H1 (cell line): ENCODE measurements around the gene RAP1GAP. TPM values are rescaled to one million over a fixed set of nuclear protein-coding genes. Genes with fewer than 3 reads are reported as not detected.

ENCODE experiments used
- CTCF ChIA-PET: fragments of 300-600 bp; sonication (Branson Sonifier 250); formaldehyde crosslinking; loops from one replicate; lab custom pipeline; 2021; ENCODE audit not compliant: partially characterized antibody; lab: Charles Lee
- POLR2A ChIA-PET: fragments of 300-600 bp; sonication (Branson Sonifier 250); formaldehyde crosslinking; loops from one replicate; lab custom pipeline; 2021; ENCODE audit warnings: inconsistent platforms; ENCODE audit not compliant: partially characterized antibody; lab: Charles Lee
- DNase-seq, 2 experiments: peaks; one replicate each; pipeline versions ENCODE4 v3.0.0 to v3.0.0-alpha.2; 2010 to 2022; ENCODE audit warnings: low spot score in 2 of 2, low read depth in 1 of 2, mixed read lengths in 1 of 2
- FAIRE-seq: peaks from 2 replicates; lab custom pipeline; 2011; peaks lifted over from hg19 to GRCh38; lab: Jason Lieb, UNC
- H2AFZ ChIP-seq: 2 replicates; pipeline ENCODE4 v1.8.1; 2012; ENCODE audit warnings: low read length, inconsistent platforms
- H2AK5ac ChIP-seq: 2 replicates; pipeline ENCODE4 v1.6.1; 2013; ENCODE audit warnings: low read depth, low read length
- H2BK120ac ChIP-seq: replicated peaks from 2 replicates; pipeline ENCODE3; 2013; ENCODE audit warnings: low read depth, low read length, inconsistent platforms
- H2BK12ac ChIP-seq: 2 replicates; pipeline ENCODE4 v1.6.1; 2013; ENCODE audit warnings: low read depth, low read length
- H2BK15ac ChIP-seq: 2 replicates; pipeline ENCODE4 v1.6.1; 2013; ENCODE audit warnings: low read length
- H2BK20ac ChIP-seq: 2 replicates; pipeline ENCODE4 v1.6.1; 2013; ENCODE audit warnings: low read length
- H2BK5ac ChIP-seq: 2 replicates; pipeline ENCODE4 v1.6.1; 2013; ENCODE audit warnings: low read depth, low read length
- H3K14ac ChIP-seq: 2 replicates; pipeline ENCODE4 v1.6.1; 2013; ENCODE audit warnings: inconsistent platforms; ENCODE audit not compliant: insufficient read length
- H3K18ac ChIP-seq: 2 replicates; pipeline ENCODE4 v1.6.1; 2013; ENCODE audit warnings: low read length; ENCODE audit errors: extremely low read depth
- H3K23ac ChIP-seq: 2 replicates; pipeline ENCODE4 v1.6.1; 2013; ENCODE audit warnings: inconsistent platforms; ENCODE audit not compliant: insufficient read length
- H3K23me2 ChIP-seq: 2 replicates; pipeline ENCODE4 v1.6.1; 2013; ENCODE audit warnings: low read depth, low read length
- H3K27ac ChIP-seq: 2 replicates; pipeline ENCODE4 v1.6.1; 2011; ENCODE audit warnings: low read depth, low read length, inconsistent platforms
- H3K27me3 ChIP-seq, 4 experiments: replicated peaks in 1 of 4; 1 replicate in 1 of 4; 2 replicates in 3 of 4; pipeline versions ENCODE4 v1.6.1 to v1.8.1; 2011 to 2013; ENCODE audit warnings: low read length in 3 of 4, mild to moderate bottlenecking in 3 of 4, inconsistent platforms in 2 of 4, mixed read lengths in 2 of 4, moderate library complexity in 1 of 4; ENCODE audit not compliant: control insufficient read depth in 3 of 4, insufficient read depth in 3 of 4; ENCODE audit errors: extremely low read depth in 1 of 4
- H3K36me3 ChIP-seq, 4 experiments: 2 replicates each; pipeline versions ENCODE4 v1.6.1 to v1.8.1; 2011 to 2013; ENCODE audit warnings: mild to moderate bottlenecking in 4 of 4, low read length in 3 of 4, moderate library complexity in 2 of 4, control low read depth in 1 of 4, inconsistent platforms in 1 of 4; ENCODE audit not compliant: insufficient read depth in 4 of 4, control insufficient read depth in 2 of 4
- H3K4ac ChIP-seq: replicated peaks from 2 replicates; pipeline ENCODE3; 2013; ENCODE audit warnings: low read length, low read depth, mixed read lengths, inconsistent platforms; ENCODE audit not compliant: insufficient read length
- H3K4me1 ChIP-seq, 4 experiments: replicated peaks in 1 of 4; 1 replicate in 1 of 4; 2 replicates in 3 of 4; pipeline versions ENCODE4 v1.6.1 to v1.8.1; 2011 to 2013; ENCODE audit warnings: low read length in 3 of 4, inconsistent platforms in 2 of 4, mixed read lengths in 1 of 4; ENCODE audit not compliant: insufficient read depth in 4 of 4, control insufficient read depth in 3 of 4
- H3K4me2 ChIP-seq, 2 experiments: 2 replicates each; pipeline versions ENCODE4 v1.6.1 to v1.8.1; 2011 to 2013; ENCODE audit warnings: low read depth in 2 of 2, low read length in 2 of 2, control low read depth in 1 of 2, inconsistent platforms in 1 of 2, mild to moderate bottlenecking in 1 of 2; ENCODE audit not compliant: insufficient read depth in 1 of 2
- H3K4me3 ChIP-seq, 4 experiments: fragments of 200-600, 300-600 bp in 1 of 4; sonication (generic), shearing (Covaris generic), sonication (Bioruptor Twin) in 1 of 4; 2 replicates each; pipeline versions ENCODE4 v1.5.1 to v1.8.1; 2011 to 2016; ENCODE audit warnings: low read length in 4 of 4, low read depth in 3 of 4, control low read depth in 2 of 4, inconsistent platforms in 2 of 4, mild to moderate bottlenecking in 2 of 4, mixed read lengths in 1 of 4, moderate library complexity in 1 of 4; ENCODE audit not compliant: insufficient read depth in 2 of 4; ENCODE audit errors: extremely low read depth in 1 of 4
- H3K56ac ChIP-seq: replicated peaks from 2 replicates; pipeline ENCODE3; 2013; ENCODE audit warnings: low read depth, mild to moderate bottlenecking, mixed read lengths, low read length, inconsistent platforms; ENCODE audit not compliant: insufficient read length
- H3K79me1 ChIP-seq: 2 replicates; pipeline ENCODE4 v1.6.1; 2013; ENCODE audit warnings: low read depth, low read length, control low read depth
- H3K79me2 ChIP-seq, 2 experiments: 2 replicates each; pipeline versions ENCODE4 v1.6.1 to v1.8.1; 2012 to 2013; ENCODE audit warnings: low read length in 2 of 2, mild to moderate bottlenecking in 2 of 2, inconsistent platforms in 1 of 2; ENCODE audit not compliant: insufficient read depth in 2 of 2, control insufficient read depth in 1 of 2
- H3K9ac ChIP-seq, 4 experiments: replicated peaks in 1 of 4; 1 replicate in 1 of 4; 2 replicates in 3 of 4; pipeline versions ENCODE4 v1.6.1 to v1.8.1; 2011 to 2013; ENCODE audit warnings: low read depth in 3 of 4, low read length in 3 of 4, control low read depth in 2 of 4, mild to moderate bottlenecking in 2 of 4, moderate library complexity in 2 of 4, inconsistent platforms in 1 of 4; ENCODE audit errors: extremely low read depth in 1 of 4
- H3K9me3 ChIP-seq, 2 experiments: 2 replicates each; pipeline versions ENCODE4 v1.6.1 to v1.8.1; 2012 to 2013; ENCODE audit warnings: mild to moderate bottlenecking in 2 of 2, moderate library complexity in 2 of 2, control low read depth in 1 of 2, inconsistent platforms in 1 of 2, low read depth in 1 of 2, low read length in 1 of 2, mixed read lengths in 1 of 2; ENCODE audit not compliant: insufficient read depth in 2 of 2
- H4K20me1 ChIP-seq, 2 experiments: replicated peaks in 1 of 2; 2 replicates each; pipeline versions ENCODE3 to v1.8.1; 2011 to 2013; ENCODE audit warnings: inconsistent platforms in 2 of 2, low read length in 2 of 2, mild to moderate bottlenecking in 1 of 2; ENCODE audit not compliant: insufficient read depth in 2 of 2, control insufficient read depth in 1 of 2
- H4K5ac ChIP-seq: 2 replicates; pipeline ENCODE4 v1.6.1; 2013; ENCODE audit warnings: low read length, low read depth, mixed read lengths, inconsistent platforms; ENCODE audit not compliant: insufficient read length
- H4K8ac ChIP-seq: 2 replicates; pipeline ENCODE4 v1.8.0; 2013; ENCODE audit warnings: mild to moderate bottlenecking, moderate library complexity, low read length, inconsistent platforms; ENCODE audit not compliant: insufficient read depth; ENCODE audit errors: extremely low read depth
- H4K91ac ChIP-seq: replicated peaks from 2 replicates; pipeline ENCODE3; 2013; ENCODE audit warnings: low read length, mixed read lengths, inconsistent platforms; ENCODE audit not compliant: insufficient read length
- BACH1 ChIP-seq: IDR thresholded peaks from 2 replicates; pipeline ENCODE4 v1.6.1; 2012; ENCODE audit warnings: low read length, improper control_type of control experiment
- CTCF ChIP-seq, 3 experiments: IDR thresholded peaks; 1 replicate in 2 of 3; 2 replicates in 1 of 3; pipeline versions ENCODE4 v1.5.1 to v1.6.1; 2011; ENCODE audit warnings: low read length in 3 of 3, mild to moderate bottlenecking in 3 of 3, inconsistent platforms in 2 of 3, low read depth in 1 of 3, moderate library complexity in 1 of 3; ENCODE audit not compliant: insufficient read depth in 1 of 3; ENCODE audit errors: control extremely low read depth in 1 of 3
- EZH2 ChIP-seq: fragments of 200-600 bp; sonication (generic); IDR thresholded peaks from 2 replicates; pipeline ENCODE4 v1.7.1; 2012; ENCODE audit warnings: low read depth, mild to moderate bottlenecking, moderate library complexity, low read length, inconsistent platforms; ENCODE audit not compliant: severe bottlenecking
- FOSL1 ChIP-seq: IDR thresholded peaks from 2 replicates; pipeline ENCODE4 v1.6.1; 2011; ENCODE audit warnings: mild to moderate bottlenecking, low read depth, low read length, moderate library complexity; ENCODE audit not compliant: insufficient read depth
- GTF2F1 ChIP-seq: IDR thresholded peaks from 2 replicates; pipeline ENCODE4 v1.6.1; 2012; ENCODE audit warnings: low read depth, low read length, improper control_type of control experiment, borderline replicate concordance
- JUN ChIP-seq: IDR thresholded peaks from 2 replicates; pipeline ENCODE4 v1.6.1; 2011; ENCODE audit warnings: low read depth, mild to moderate bottlenecking, improper control_type of control experiment, low read length
- NANOG ChIP-seq: IDR thresholded peaks from 2 replicates; pipeline ENCODE4 v1.6.1; 2011; ENCODE audit warnings: low read length, low read depth, mild to moderate bottlenecking, inconsistent platforms; ENCODE audit not compliant: insufficient read depth, poor library complexity, severe bottlenecking
- RNF2 ChIP-seq: fragments of 200-900, 300-1000 bp; sonication (generic); IDR thresholded peaks from 2 replicates; pipeline ENCODE4 v1.7.1; 2016; ENCODE audit warnings: borderline replicate concordance, low read depth, mild to moderate bottlenecking, antibody characterized with exemption, low read length; ENCODE audit not compliant: poor library complexity, severe bottlenecking; ENCODE audit errors: missing control alignments
- SP1 ChIP-seq: IDR thresholded peaks from 2 replicates; pipeline ENCODE4 v1.6.1; 2011; ENCODE audit warnings: low read depth, low read length
- TCF12 ChIP-seq: IDR thresholded peaks from 2 replicates; pipeline ENCODE4 v1.6.1; 2011; ENCODE audit warnings: low read depth, mild to moderate bottlenecking, low read length
- WGBS, 2 experiments: shearing (Covaris generic) in 1 of 2; methylation state at CpG; one replicate each; pipeline versions ENCODE4 v1.1.6 to v1.1.7; 2013 to 2015; ENCODE audit warnings: low lambda C conversion rate in 2 of 2, mixed read lengths in 2 of 2, inconsistent platforms in 1 of 2, low coverage in 1 of 2, missing lambda C conversion rate in 1 of 2; ENCODE audit not compliant: insufficient replicate concordance in 2 of 2, insufficient coverage in 1 of 2, insufficient read length in 1 of 2; ENCODE audit errors: extremely low coverage in 1 of 2, missing lambda C conversion rate in 1 of 2; 5-methylcytosine and 5-hydroxymethylcytosine counted together
- polyA plus RNA-seq, 7 experiments: library from polyadenylated mRNA; depleted of rRNA in 3 of 7; stranded (reverse) in 5 of 7; unstranded in 2 of 7; fragments of >200 nt in 5 of 7; fragments of 200-250 nt in 2 of 7; gene quantifications; 1 replicate in 5 of 7; 2 replicates in 1 of 7; 4 replicates in 1 of 7; pipeline versions ENCODE4 v1.2.1 to v1.2.3, GENCODE V29; 2011 to 2013; ENCODE audit warnings: missing spikeins in 2 of 7, mixed read lengths in 2 of 7
- total RNA-seq: library from RNA; stranded (reverse); fragmentation: NEBNext Ultra II Directional; extraction: Animal tissue kit (Norgen Biotek cat#: 25700); gene quantifications from 2 replicates; pipeline ENCODE4 v1.2.1, GENCODE V29; 2021

Gene RAP1GAP
- total and polyA plus RNA-seq, 2 of the 8 experiments (the other 6 are each of a cell fraction or from before 2014, with no cell fraction given): 8.4 TPM

GRCh38 chr1:21629971-21630370 is 39.2 kb downstream of the RAP1GAP start:
- FAIRE-seq (no peak), DNase-seq (no peak)
- POLR2A ChIA-PET: interaction anchor here (0.6 to 1.0 kb wide), 2 partner anchors 15 to 77 kb away, joined by 3 read pairs; no protein-coding TSS in a partner anchor
- Histone ChIP-seq H3K4me3 (no peak overlapping the region), H2BK120ac (no peak overlapping the region), H2BK15ac (peak overlapping the region; percentile 50; the same call in 1 of the 2 replicates), H3K14ac (no peak overlapping the region), H3K9ac (no peak overlapping the region), H3K79me1 (no peaks in the 10 kb centered on the region), H3K36me3 (no peaks in the 10 kb centered on the region), H3K56ac (no peak overlapping the region), H4K91ac (no peak overlapping the region), H2AFZ (no peak overlapping the region), H2BK5ac (no peak overlapping the region), H3K79me2 (no peaks in the 10 kb centered on the region), H3K4me2 (no peak overlapping the region), H2AK5ac (peak overlapping the region; percentile 67; the same call in 1 of the 2 replicates), H2BK12ac (peak overlapping the region; percentile 11; the same call in 1 of the 2 replicates), H2BK20ac (peak overlapping the region; percentile 36; the same call in 1 of the 2 replicates), H3K27me3 (no peaks in the 10 kb centered on the region; a peak in 1 of 7 replicates), H3K23me2 (0 out of 2 replicates have a peak, but pooled peaks cover 2% of the 10 kb centered on the region), H3K18ac (peak overlapping the region; percentile 36; the same call in 1 of the 2 replicates), H3K4me1 (peaks cover 5 to 26% (median 15%) of the 10 kb centered on the region in 4 experiments), H4K20me1 (no peaks in the 10 kb centered on the region), H4K8ac (no peak overlapping the region), H3K9me3 (no peaks in the 10 kb centered on the region), H3K4ac (peak overlapping the region; percentile 36), H3K27ac (no peak overlapping the region), H3K23ac (no peak overlapping the region), H4K5ac (no peak overlapping the region)
- 90% methylated on average over 4 of the region's 4 CpGs; no CpG with 5 or more reads in 1 of the 2 experiments for WGBS, 2 experiments
- CTCF ChIA-PET: interaction anchor here (1.0 to 1.6 kb wide), 4 partner anchors 9 to 227 kb away, joined by 3 to 7 read pairs (median 4); no protein-coding TSS in a partner anchor
- TF ChIP-seq CTCF (IDR thresholded peaks at IDR 0.05; ENCODE audit: control extremely low read depth in 1 of 3, insufficient read depth in 1 of 3, low read depth in 1 of 3, low read length in 3 of 3): no peak
- no peak for TF ChIP-seq EZH2
- TF ChIP-seq SP1: no peak
- TF ChIP-seq TCF12: no peak
- no peak for TF ChIP-seq GTF2F1
- no peak for TF ChIP-seq NANOG
- no peak for TF ChIP-seq BACH1
- no peak for TF ChIP-seq RNF2
- no peak for TF ChIP-seq JUN
- TF ChIP-seq FOSL1: no peak
